Myometrial cell (primary cell): ENCODE measurements around the gene NCKIPSD. TPM values are rescaled to one million over a fixed set of nuclear protein-coding genes. Genes with fewer than 3 reads are reported as not detected.

Source experiments
- total RNA-seq: library from RNA; depleted of rRNA; stranded (reverse); fragments of >200 nt; gene quantifications from 2 replicates; pipeline ENCODE4 v1.2.3, GENCODE V29; 2015

Gene NCKIPSD
- total RNA-seq = 27.1 and 31.4 TPM in 2 replicates

GRCh38 chr3:48685603-48686511 lies at the start of gene NCKIPSD:
Gene NCKIPSD (minus strand): TSS chr3:48685915. CDS start chr3:48685807, 108 bp downstream.

GRCh38 chr3:48716982-48717746 lies 31.4 kb upstream of the NCKIPSD start, which contains the start of gene IP6K2:
Gene IP6K2 (minus strand): TSS chr3:48717221. CDS start chr3:48695291, 21,930 bp downstream.

GRCh38 chr3:48662753-48663488 lies 22.8 kb downstream of the NCKIPSD start, which contains the start of gene CELSR3:
Gene CELSR3 (minus strand): TSS chr3:48662886. CDS start chr3:48662634, 252 bp downstream.

GRCh38 chr3:48635222-48636021 lies 50.3 kb downstream of the NCKIPSD start, which contains the start of gene SLC26A6:
Gene SLC26A6 (minus strand): TSS chr3:48635461. CDS start chr3:48635393, 68 bp downstream.

Other genes with a start within 250 kb of the NCKIPSD start
- 14.2 and 24.5 TPM in 2 replicates for gene CCDC51, start 245.8 kb downstream of the NCKIPSD start, total RNA-seq
- gene TMA7, start 245.7 kb downstream of the NCKIPSD start, total RNA-seq = 410 and 450 TPM in 2 replicates
- gene ATRIP, start 239.2 kb downstream of the NCKIPSD start, total RNA-seq = 4.3 and 17.0 TPM in 2 replicates
- gene SHISA5, start 181.7 kb downstream of the NCKIPSD start, total RNA-seq = 235 and 272 TPM in 2 replicates
- gene PFKFB4, start 129.1 kb downstream of the NCKIPSD start, total RNA-seq = 13.8 and 14.4 TPM in 2 replicates
- not detected in 2 replicates for gene UCN2, start 122.1 kb downstream of the NCKIPSD start, total RNA-seq
- gene COL7A1, start 90.6 kb downstream of the NCKIPSD start, total RNA-seq = 4.4 and 6.6 TPM in 2 replicates
- 425 and 465 TPM in 2 replicates for gene UQCRC1, start 76.3 kb downstream of the NCKIPSD start, total RNA-seq
- not detected in 2 replicates for gene TMEM89, start 64.1 kb downstream of the NCKIPSD start, total RNA-seq
- gene SLC26A6, start 50.5 kb downstream of the NCKIPSD start, total RNA-seq = 19.3 and 26.2 TPM in 2 replicates
- 0.86 and 1.4 TPM in 2 replicates for gene CELSR3, start 23.0 kb downstream of the NCKIPSD start, total RNA-seq
- 50.9 and 57.1 TPM in 2 replicates for gene IP6K2, start 31.3 kb upstream of the NCKIPSD start, total RNA-seq
- gene PRKAR2A, start 162.0 kb upstream of the NCKIPSD start, total RNA-seq = 28.5 and 34.7 TPM in 2 replicates
- 24.8 and 28.2 TPM in 2 replicates for gene SLC25A20, start 213.0 kb upstream of the NCKIPSD start, total RNA-seq
- gene ARIH2, start 232.9 kb upstream of the NCKIPSD start, total RNA-seq = 55.4 and 59.5 TPM in 2 replicates